Peyer's patch (tissue), 4 donors: ENCODE data around the gene GAN. TPM values are rescaled to one million over a fixed set of nuclear protein-coding genes. Genes with fewer than 3 reads are reported as not detected.
"Not testable (repeated sequence)": the region's sequence is repeated elsewhere in the genome, so short reads cannot be mapped to it uniquely, and the experiment has no call there.

Source experiments
- DNase-seq, 3 donors: peaks; one replicate each; pipeline ENCODE4 v3.0.0-alpha.2; 2017 to 2019
- H3K27ac ChIP-seq, 4 donors: fragments of 200-600 bp; sonication (generic); one replicate each; pipeline ENCODE4 v1.5.1; 2016 to 2019
- H3K27me3 ChIP-seq, 2 donors: fragments of 200-600 bp; sonication (generic); one replicate each; pipeline ENCODE4 v1.5.1; 2019
- H3K36me3 ChIP-seq, 3 donors: fragments of 200-600 bp; sonication (generic); one replicate each; pipeline ENCODE4 v1.5.1; 2016 to 2019
- H3K4me1 ChIP-seq, 4 donors: fragments of 200-600 bp; sonication (generic); one replicate each; pipeline ENCODE4 v1.5.1; 2016 to 2019
- H3K4me3 ChIP-seq, 4 donors: fragments of 200-600 bp; sonication (generic); 1 replicate in 3 of 4; 2 replicates in 1 of 4; pipeline ENCODE4 v1.5.1; 2016 to 2019; ENCODE audit warnings: mild to moderate bottlenecking in 1 of 4
- H3K9me3 ChIP-seq, 4 donors: fragments of 200-600 bp; sonication (generic); one replicate each; pipeline ENCODE4 v1.5.1; 2016 to 2019; ENCODE audit warnings: mild to moderate bottlenecking in 1 of 4
- POLR2A ChIP-seq, 2 donors: fragments of 450-650 bp; IDR thresholded peaks; one replicate each; pipeline ENCODE4 v1.5.1; 2017; ENCODE audit warnings: antibody characterized with exemption in 2 of 2, mild to moderate bottlenecking in 2 of 2, moderate library complexity in 2 of 2
- total RNA-seq, 4 donors: library from RNA; depleted of rRNA; stranded (reverse); fragments of >200 nt; gene quantifications; one replicate each; pipeline ENCODE4 v1.1.0, GENCODE V29; 2016
- TF ChIP-seq, protein P1 (sequence below), 6 experiments: fragments of 450-650 bp in 4 of 6; fragments of 200-600 bp in 2 of 6; sonication (generic) in 1 of 6; IDR thresholded peaks; one replicate each; pipeline ENCODE4 v1.5.1; 2017 to 2019; ENCODE audit warnings: antibody characterized with exemption in 6 of 6, mild to moderate bottlenecking in 3 of 6, moderate library complexity in 1 of 6

Gene GAN
- total RNA-seq, 4 donors from 2014 or later, result 7.4 to 15.2 (median 11.9) TPM

DNA sequence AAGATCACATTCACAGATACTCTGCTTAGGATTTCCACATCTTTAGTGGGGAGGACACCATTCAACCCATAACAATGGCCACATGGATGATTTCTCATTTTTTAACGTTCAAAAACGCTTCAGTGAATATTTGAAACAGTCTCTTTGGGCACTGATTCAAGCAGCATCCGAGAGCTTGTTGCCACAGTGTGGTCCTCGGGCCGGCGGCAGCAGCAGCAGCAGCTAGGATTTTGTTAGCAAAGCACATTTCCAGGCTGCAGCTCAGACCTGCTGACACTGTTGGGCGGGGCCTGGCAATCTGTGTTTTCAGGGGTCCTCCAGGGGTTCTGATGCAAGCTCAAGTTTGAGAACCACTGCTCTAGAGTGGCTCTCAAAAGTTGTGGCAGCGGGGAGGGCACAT, 102.0 kb downstream of the GAN start:
- no peaks in the 10 kb centered on the region for H3K36me3 ChIP-seq
- no peaks in the 10 kb centered on the region for H3K27me3 ChIP-seq
- no peaks in the 10 kb centered on the region for H3K4me1 ChIP-seq
- H3K4me3 ChIP-seq, result no peak overlapping the region
- no peaks in the 10 kb centered on the region for H3K9me3 ChIP-seq
- no peak for DNase-seq
- no peak overlapping the region for H3K27ac ChIP-seq
- no peak for TF ChIP-seq POLR2A (IDR thresholded peaks at IDR 0.05)
- TF ChIP-seq, protein P1, sequence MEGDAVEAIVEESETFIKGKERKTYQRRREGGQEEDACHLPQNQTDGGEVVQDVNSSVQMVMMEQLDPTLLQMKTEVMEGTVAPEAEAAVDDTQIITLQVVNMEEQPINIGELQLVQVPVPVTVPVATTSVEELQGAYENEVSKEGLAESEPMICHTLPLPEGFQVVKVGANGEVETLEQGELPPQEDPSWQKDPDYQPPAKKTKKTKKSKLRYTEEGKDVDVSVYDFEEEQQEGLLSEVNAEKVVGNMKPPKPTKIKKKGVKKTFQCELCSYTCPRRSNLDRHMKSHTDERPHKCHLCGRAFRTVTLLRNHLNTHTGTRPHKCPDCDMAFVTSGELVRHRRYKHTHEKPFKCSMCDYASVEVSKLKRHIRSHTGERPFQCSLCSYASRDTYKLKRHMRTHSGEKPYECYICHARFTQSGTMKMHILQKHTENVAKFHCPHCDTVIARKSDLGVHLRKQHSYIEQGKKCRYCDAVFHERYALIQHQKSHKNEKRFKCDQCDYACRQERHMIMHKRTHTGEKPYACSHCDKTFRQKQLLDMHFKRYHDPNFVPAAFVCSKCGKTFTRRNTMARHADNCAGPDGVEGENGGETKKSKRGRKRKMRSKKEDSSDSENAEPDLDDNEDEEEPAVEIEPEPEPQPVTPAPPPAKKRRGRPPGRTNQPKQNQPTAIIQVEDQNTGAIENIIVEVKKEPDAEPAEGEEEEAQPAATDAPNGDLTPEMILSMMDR (IDR thresholded peaks at IDR 0.05), result no peak

DNA sequence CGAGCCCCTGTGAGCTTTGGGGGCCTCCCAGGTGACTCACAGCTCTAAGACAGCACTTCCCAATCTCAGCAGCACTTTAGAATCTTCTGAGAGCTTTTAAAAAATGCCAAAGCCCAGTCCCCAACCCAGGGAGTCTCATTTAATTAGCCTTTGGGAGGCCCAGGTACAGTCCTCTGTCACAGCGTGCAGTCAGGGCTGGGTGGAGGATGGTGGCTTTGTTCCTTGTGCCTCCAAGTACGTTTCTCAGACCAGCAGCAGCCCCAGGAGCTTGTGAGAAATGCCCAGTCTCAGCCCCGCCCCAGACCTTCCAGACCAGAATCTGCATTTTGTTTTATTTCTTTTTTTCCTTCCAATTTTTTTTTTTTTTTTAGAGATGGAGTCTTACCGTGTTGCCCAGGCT, 102.4 kb downstream of the GAN start:
- TF ChIP-seq POLR2A (IDR thresholded peaks at IDR 0.05), result no peak
- TF ChIP-seq, protein P1 (IDR thresholded peaks at IDR 0.05), result no peak
- no peak overlapping the region for H3K4me3 ChIP-seq
- H3K27ac ChIP-seq, result no peak overlapping the region
- H3K9me3 ChIP-seq, result no peaks in the 10 kb centered on the region
- H3K4me1 ChIP-seq, result no peaks in the 10 kb centered on the region
- H3K27me3 ChIP-seq, result no peaks in the 10 kb centered on the region
- H3K36me3 ChIP-seq, result no peaks in the 10 kb centered on the region
- no peak for DNase-seq

DNA sequence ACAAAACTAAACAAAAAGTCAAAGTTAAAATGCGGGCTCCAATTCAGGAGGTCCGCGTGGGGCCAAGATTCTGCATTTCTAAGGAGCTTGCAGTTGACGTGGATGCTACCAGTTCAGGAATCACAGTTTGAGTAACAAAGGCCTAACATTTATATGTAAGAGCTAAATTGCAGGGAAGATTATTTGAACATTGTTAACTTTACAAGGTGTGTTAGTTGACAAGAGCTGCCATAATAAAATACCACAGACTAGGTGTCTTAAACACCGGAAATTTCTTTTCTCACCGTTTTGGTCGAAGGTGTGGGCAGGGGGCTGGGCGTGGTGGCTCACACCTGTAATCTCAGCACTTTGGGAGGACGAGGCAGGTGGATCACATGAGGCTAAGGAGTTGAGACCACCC, 105.0 kb downstream of the GAN start:
- H3K36me3 ChIP-seq, result no peaks in the 10 kb centered on the region
- DNase-seq, result no peak
- no peak overlapping the region for H3K27ac ChIP-seq
- no peaks in the 10 kb centered on the region for H3K27me3 ChIP-seq
- no peak for TF ChIP-seq POLR2A (IDR thresholded peaks at IDR 0.05)
- TF ChIP-seq, protein P1 (IDR thresholded peaks at IDR 0.05), result no peak
- H3K4me1 ChIP-seq, result no peaks in the 10 kb centered on the region
- H3K9me3 ChIP-seq, result no peaks in the 10 kb centered on the region
- H3K4me3 ChIP-seq, result no peak overlapping the region

GRCh38 chr16:81421126-81421525, 106.4 kb downstream of the GAN start:
- Histone ChIP-seq H3K4me3 (no peak overlapping the region), H3K27ac (no peak overlapping the region), H3K36me3 (no peaks in the 10 kb centered on the region), H3K9me3 (no peaks in the 10 kb centered on the region), H3K4me1 (no peaks in the 10 kb centered on the region), H3K27me3 (no peaks in the 10 kb centered on the region)
- TF ChIP-seq, protein P1 (IDR thresholded peaks at IDR 0.05), result no peak
- TF ChIP-seq POLR2A (IDR thresholded peaks at IDR 0.05), result no peak
- DNase-seq, result no peak

DNA sequence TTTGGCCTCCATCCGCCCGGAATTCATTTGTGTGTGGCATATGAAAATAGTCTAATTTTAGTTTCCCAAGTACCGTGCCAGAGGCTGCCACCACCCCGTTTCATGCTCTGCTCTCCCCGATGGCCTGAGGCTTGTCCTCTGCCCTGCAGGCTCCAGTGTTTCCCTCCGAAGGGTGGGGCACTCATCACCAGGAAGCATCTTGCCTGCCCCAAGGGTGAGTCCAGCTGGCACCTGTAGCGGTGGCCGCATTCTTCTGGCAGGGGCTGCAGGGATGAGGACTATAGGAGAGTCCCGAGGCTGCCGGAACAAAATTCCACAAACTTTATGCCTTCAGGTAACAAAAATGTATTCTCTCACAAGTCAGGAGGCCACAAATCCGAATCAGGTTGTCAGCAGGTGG, 106.8 kb downstream of the GAN start:
- Histone ChIP-seq H3K36me3 (no peaks in the 10 kb centered on the region), H3K9me3 (no peaks in the 10 kb centered on the region), H3K4me3 (no peak overlapping the region), H3K4me1 (no peaks in the 10 kb centered on the region), H3K27ac (no peak overlapping the region), H3K27me3 (no peaks in the 10 kb centered on the region)
- no peak for DNase-seq
- no peak for TF ChIP-seq POLR2A (IDR thresholded peaks at IDR 0.05)
- TF ChIP-seq, protein P1 (IDR thresholded peaks at IDR 0.05), result no peak

DNA sequence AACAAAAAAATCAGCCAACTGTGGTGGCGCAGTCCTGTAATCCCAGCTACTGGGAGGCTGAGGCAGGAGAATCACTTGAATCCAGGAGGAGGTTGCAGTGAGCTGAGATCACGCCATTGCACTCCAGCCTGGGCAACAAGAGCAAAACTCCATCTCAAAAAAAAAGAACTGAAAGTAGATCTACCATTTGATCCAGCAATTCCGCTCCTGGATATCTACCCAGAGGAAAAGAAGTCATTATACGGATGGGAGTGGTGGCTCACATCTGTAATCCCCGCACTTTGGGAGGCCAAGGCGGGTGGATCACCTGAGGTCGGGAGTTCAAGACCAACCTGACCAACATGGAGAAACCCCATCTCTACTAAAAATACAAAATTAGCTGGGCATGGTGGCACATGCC, 107.4 kb downstream of the GAN start:
- not testable (repeated sequence) for H3K27ac ChIP-seq, DNase-seq, H3K4me3 ChIP-seq, H3K9me3 ChIP-seq, H3K36me3 ChIP-seq, H3K27me3 ChIP-seq, H3K4me1 ChIP-seq
